CD4-positive, alpha-beta T cell (primary cell): ENCODE results near the gene SUFU. TPM values are rescaled to one million over a fixed set of nuclear protein-coding genes. Genes with fewer than 3 reads are reported as not detected.

Experiments
- ATAC-seq: fragments of 200-7000 bp; cut with Tn5 transposase; one replicate; pipeline ENCODE4 v1.10.0; 2022; ENCODE audit warnings: mild to moderate bottlenecking; ENCODE audit not compliant: poor library complexity
- CTCF ChIA-PET: fragments of 350-600 bp; sonication (Branson Sonifier 250); formaldehyde crosslinking; loops from one replicate; lab custom pipeline; 2021; ENCODE audit warnings: antibody characterized with exemption, inconsistent platforms; lab: Charles Lee
- POLR2A ChIA-PET: fragments of 350-600 bp; sonication (Branson Sonifier 250); formaldehyde crosslinking; loops from one replicate; lab custom pipeline; 2021; ENCODE audit warnings: antibody characterized with exemption, inconsistent platforms; lab: Charles Lee
- DNase-seq, 14 experiments: peaks; one replicate each; pipeline ENCODE4 v3.0.0-alpha.2; 2013 to 2020; ENCODE audit warnings: mixed read lengths in 2 of 14
- H3K27ac ChIP-seq, 2 donors: one replicate each; pipeline versions ENCODE4 v1.5.1 to v1.7.0; 2013; ENCODE audit warnings: low read length in 2 of 2, low read depth in 1 of 2, mild to moderate bottlenecking in 1 of 2
- H3K27me3 ChIP-seq, 2 experiments: 1 replicate in 1 of 2; 2 replicates in 1 of 2; pipeline versions ENCODE4 v1.6.1 to v1.7.0; 2013; ENCODE audit warnings: low read length in 2 of 2, control low read depth in 1 of 2, mild to moderate bottlenecking in 1 of 2, moderate library complexity in 1 of 2; ENCODE audit not compliant: insufficient read depth in 2 of 2, control insufficient read depth in 1 of 2
- H3K36me3 ChIP-seq: one replicate; pipeline ENCODE4 v1.6.1; 2013; ENCODE audit warnings: low read length, control low read depth; ENCODE audit not compliant: insufficient read depth
- H3K4me1 ChIP-seq: one replicate; pipeline ENCODE4 v1.6.1; 2013; ENCODE audit warnings: low read length, control low read depth; ENCODE audit not compliant: insufficient read depth
- H3K4me3 ChIP-seq: one replicate; pipeline ENCODE4 v1.5.1; 2013; ENCODE audit warnings: mild to moderate bottlenecking, low read length, moderate library complexity
- H3K9me3 ChIP-seq, 2 experiments: 1 replicate in 1 of 2; 2 replicates in 1 of 2; pipeline versions ENCODE4 v1.6.1 to v1.7.0; 2013; ENCODE audit warnings: low read length in 2 of 2, mild to moderate bottlenecking in 2 of 2, control low read depth in 1 of 2, moderate library complexity in 1 of 2; ENCODE audit not compliant: control insufficient read depth in 1 of 2, insufficient read depth in 1 of 2
- H3K27ac Mint-ChIP-seq: one replicate; pipeline ENCODE4 v1.8.0; 2020; ENCODE audit warnings: mixed read lengths
- H3K27me3 Mint-ChIP-seq: one replicate; pipeline ENCODE4 v1.8.0; 2021; ENCODE audit warnings: mixed read lengths
- H3K36me3 Mint-ChIP-seq: one replicate; pipeline ENCODE4 v1.8.0; 2021; ENCODE audit warnings: low read depth, mixed read lengths
- H3K4me1 Mint-ChIP-seq: one replicate; pipeline ENCODE4 v1.8.0; 2021; ENCODE audit warnings: low read depth, mixed read lengths
- H3K4me3 Mint-ChIP-seq: one replicate; pipeline ENCODE4 v1.8.0; 2020; ENCODE audit warnings: mild to moderate bottlenecking, mixed read lengths
- H3K9me3 Mint-ChIP-seq: one replicate; pipeline ENCODE4 v1.8.0; 2020; ENCODE audit warnings: mixed read lengths
- CTCF ChIP-seq: fragments of 200-600 bp; IDR thresholded peaks from one replicate; pipeline ENCODE4 v1.8.0; 2022; ENCODE audit warnings: antibody characterized with exemption, mild to moderate bottlenecking
- intact Hi-C, 2 experiments: fragments of 100-400 bp; cut with DNase I in 1 of 2; cut with micrococcal nuclease in 1 of 2; formaldehyde crosslinking; loops; one replicate each; pipeline versions ENCODE4 v1.15.1 to v1.9.0; 2023 to 2025; cut with DNase I, micrococcal nuclease
- total RNA-seq, 174 experiments: library from RNA in 2 of 174; stranded (reverse) in 2 of 174; gene quantifications; one replicate each; pipeline ENCODE4 v1.2.3 and lab custom pipeline; 2021 to 2026

SUFU gene
- total RNA-seq, 2 experiments from 2014 or later = 6.7 to 7.3 TPM

- Mint-ChIP-seq H3K27me3 (no peaks in the 10 kb centered on the region), H3K9me3 (no peaks in the 10 kb centered on the region), H3K27ac (no peak overlapping the region), H3K4me1 (peaks cover 9% of the 10 kb centered on the region), H3K36me3 (peaks cover 44% of the 10 kb centered on the region), H3K4me3 (no peak overlapping the region)
- intact Hi-C loops = no loop called here
- DNase-seq (no peak), ATAC-seq (no peak)
- ChIA-PET CTCF (no interaction called here), POLR2A (no interaction called here)
- Histone ChIP-seq H3K36me3 (peaks cover 25% of the 10 kb centered on the region), H3K4me1 (peaks cover 2% of the 10 kb centered on the region), H3K9me3 (no peaks in the 10 kb centered on the region), H3K4me3 (no peak overlapping the region), H3K27me3 (no peaks in the 10 kb centered on the region), H3K27ac (no peak overlapping the region)
- TF ChIP-seq CTCF = no peak
Observed at GRCh38 chr10:102552533-102552932, 48.8 kb downstream of the SUFU start.

GRCh38 chr10:102553771-102554170 is 50.0 kb downstream of the SUFU start:
- no peak for ATAC-seq
- peaks cover 39% of the 10 kb centered on the region for H3K36me3 Mint-ChIP-seq
- H3K36me3 ChIP-seq = peaks cover 25% of the 10 kb centered on the region

GRCh38 chr10:102554531-102554930 is 50.8 kb downstream of the SUFU start:
- Mint-ChIP-seq H3K27ac (no peak overlapping the region), H3K36me3 (peaks cover 32% of the 10 kb centered on the region), H3K27me3 (no peaks in the 10 kb centered on the region), H3K9me3 (no peaks in the 10 kb centered on the region), H3K4me3 (no peak overlapping the region), H3K4me1 (peaks cover 12% of the 10 kb centered on the region)
- no peak overlapping the region for H3K4me3 ChIP-seq
- ChIA-PET CTCF (no interaction called here), POLR2A (no interaction called here)
- TF ChIP-seq CTCF = no peak
- H3K27me3 ChIP-seq = no peaks in the 10 kb centered on the region
- intact Hi-C loops = no loop called here
- DNase-seq (no peak), ATAC-seq (no peak)
- H3K36me3 ChIP-seq = peaks cover 25% of the 10 kb centered on the region
- H3K9me3 ChIP-seq = no peaks in the 10 kb centered on the region
- no peak overlapping the region for H3K27ac ChIP-seq
- H3K4me1 ChIP-seq = no peaks in the 10 kb centered on the region

More at GRCh38 chr10:102553771-102554170, 50.0 kb downstream of the SUFU start:
- Mint-ChIP-seq H3K27ac (no peak overlapping the region), H3K4me3 (no peak overlapping the region), H3K4me1 (peaks cover 10% of the 10 kb centered on the region), H3K9me3 (no peaks in the 10 kb centered on the region), H3K27me3 (no peaks in the 10 kb centered on the region)
- H3K4me3 ChIP-seq = no peak overlapping the region
- TF ChIP-seq CTCF = no peak
- no peaks in the 10 kb centered on the region for H3K9me3 ChIP-seq
- no peak for DNase-seq
- no peak overlapping the region for H3K27ac ChIP-seq
- POLR2A ChIA-PET = no interaction called here
- CTCF ChIA-PET = no interaction called here
- no peaks in the 10 kb centered on the region for H3K4me1 ChIP-seq
- H3K27me3 ChIP-seq = no peaks in the 10 kb centered on the region
- intact Hi-C loops = no loop called here
